CD14-positive monocyte (primary cell): Measurements from ENCODE around the gene ZNF174. TPM values are rescaled to one million over a fixed set of nuclear protein-coding genes. Genes with fewer than 3 reads are reported as not detected.

ENCODE experiments used
- DNase-seq, 3 donors: peaks; one replicate each; pipeline ENCODE4 v3.0.0-alpha.2; 2011 to 2022
- H2AFZ ChIP-seq: 2 replicates; pipeline ENCODE4 v1.6.0; 2012; ENCODE audit warnings: mild to moderate bottlenecking, low read depth, low read length, inconsistent platforms; ENCODE audit not compliant: insufficient read depth, poor library complexity, severe bottlenecking
- H3K27ac ChIP-seq, 2 donors: 1 replicate in 1 of 2; 2 replicates in 1 of 2; pipeline ENCODE4 v1.5.1; 2012 to 2013; ENCODE audit warnings: low read length in 2 of 2, control low read depth in 1 of 2, inconsistent platforms in 1 of 2, low read depth in 1 of 2, mild to moderate bottlenecking in 1 of 2
- H3K27me3 ChIP-seq, 2 donors: one replicate each; pipeline versions ENCODE4 v1.6.0 to v1.6.1; 2011 to 2013; ENCODE audit warnings: low read length in 2 of 2; ENCODE audit not compliant: control insufficient read depth in 2 of 2, insufficient read depth in 2 of 2
- H3K36me3 ChIP-seq, 2 donors: replicated peaks in 1 of 2; 1 replicate in 1 of 2; 2 replicates in 1 of 2; pipeline versions ENCODE4 v1.5.1 to v1.6.1; 2012 to 2013; ENCODE audit warnings: low read length in 2 of 2, control low read depth in 1 of 2, inconsistent platforms in 1 of 2, mild to moderate bottlenecking in 1 of 2; ENCODE audit not compliant: insufficient read depth in 2 of 2, control insufficient read depth in 1 of 2
- H3K4me1 ChIP-seq, 2 donors: 1 replicate in 1 of 2; 2 replicates in 1 of 2; pipeline versions ENCODE4 v1.5.1 to v1.6.1; 2012 to 2013; ENCODE audit warnings: low read length in 2 of 2, control low read depth in 1 of 2, inconsistent platforms in 1 of 2, mild to moderate bottlenecking in 1 of 2, moderate library complexity in 1 of 2; ENCODE audit not compliant: insufficient read depth in 2 of 2, control insufficient read depth in 1 of 2
- H3K4me2 ChIP-seq: replicated peaks from 2 replicates; pipeline ENCODE3; 2012; ENCODE audit warnings: low read length, moderate library complexity, mild to moderate bottlenecking; ENCODE audit not compliant: poor library complexity, severe bottlenecking; ENCODE audit errors: extremely low read depth
- H3K4me3 ChIP-seq, 3 experiments: fragments of 200-600 bp in 1 of 3; sonication (generic) in 1 of 3; replicated peaks in 1 of 3; 1 replicate in 2 of 3; 2 replicates in 1 of 3; pipeline ENCODE4 v1.5.1; 2011 to 2013; ENCODE audit warnings: low read length in 3 of 3, mild to moderate bottlenecking in 3 of 3, control low read depth in 2 of 3, low read depth in 2 of 3, inconsistent platforms in 1 of 3, moderate library complexity in 1 of 3
- H3K79me2 ChIP-seq: 2 replicates; pipeline ENCODE4 v1.6.0; 2012; ENCODE audit warnings: mild to moderate bottlenecking, control low read depth, inconsistent platforms, low read length, moderate library complexity; ENCODE audit not compliant: insufficient read depth
- H3K9ac ChIP-seq: 2 replicates; pipeline ENCODE4 v1.6.0; 2017; ENCODE audit warnings: low read length, mild to moderate bottlenecking; ENCODE audit not compliant: insufficient read depth, poor library complexity, severe bottlenecking
- H3K9me3 ChIP-seq, 2 donors: replicated peaks in 1 of 2; 1 replicate in 1 of 2; 2 replicates in 1 of 2; pipeline versions ENCODE4 v1.5.1 to v1.6.1; 2012 to 2013; ENCODE audit warnings: low read length in 2 of 2, control low read depth in 1 of 2; ENCODE audit not compliant: control insufficient read depth in 1 of 2, insufficient read depth in 1 of 2
- H4K20me1 ChIP-seq: 2 replicates; pipeline ENCODE4 v1.6.0; 2012; ENCODE audit warnings: mild to moderate bottlenecking, low read length, control low read depth, moderate library complexity; ENCODE audit not compliant: insufficient read depth
- H3K27ac Mint-ChIP-seq, 7 donors: one replicate each; pipeline ENCODE4 v1.8.0; 2020; ENCODE audit warnings: mild to moderate bottlenecking in 7 of 7, mixed read lengths in 7 of 7, moderate library complexity in 6 of 7, inconsistent platforms in 2 of 7
- H3K27me3 Mint-ChIP-seq, 3 donors: one replicate each; pipeline ENCODE4 v1.8.0; 2021 to 2022; ENCODE audit warnings: low read depth in 3 of 3, mild to moderate bottlenecking in 3 of 3, mixed read lengths in 3 of 3, moderate library complexity in 3 of 3, inconsistent platforms in 1 of 3
- H3K36me3 Mint-ChIP-seq, 2 donors: one replicate each; pipeline ENCODE4 v1.8.0; 2020; ENCODE audit warnings: mixed read lengths in 2 of 2, inconsistent platforms in 1 of 2, mild to moderate bottlenecking in 1 of 2
- H3K4me1 Mint-ChIP-seq: one replicate; pipeline ENCODE4 v1.8.0; 2020; ENCODE audit warnings: mild to moderate bottlenecking, mixed read lengths
- H3K4me3 Mint-ChIP-seq, 2 donors: one replicate each; pipeline ENCODE4 v1.8.0; 2020; ENCODE audit warnings: mild to moderate bottlenecking in 2 of 2, mixed read lengths in 2 of 2, moderate library complexity in 1 of 2
- H3K9me3 Mint-ChIP-seq, 7 donors: one replicate each; pipeline ENCODE4 v1.8.0; 2020 to 2022; ENCODE audit warnings: mixed read lengths in 7 of 7, mild to moderate bottlenecking in 6 of 7, moderate library complexity in 6 of 7, inconsistent platforms in 2 of 7
- CTCF ChIP-seq: fragments of 200-600 bp; IDR thresholded peaks from one replicate; pipeline ENCODE4 v1.8.0; 2022; ENCODE audit warnings: antibody characterized with exemption, mild to moderate bottlenecking
- WGBS: methylation state at CpG from one replicate; pipeline ENCODE4 v1.1.5; 2013; ENCODE audit warnings: missing lambda C conversion rate; ENCODE audit not compliant: insufficient coverage; 5-methylcytosine and 5-hydroxymethylcytosine counted together
- intact Hi-C, 2 donors: fragments of 100-400 bp; cut with micrococcal nuclease; formaldehyde crosslinking; loops; one replicate each; pipeline versions ENCODE4 v1.15.0 to v1.15.1; 2023
- polyA plus RNA-seq, 3 donors: library from polyadenylated mRNA; depleted of rRNA in 1 of 3; unstranded in 2 of 3; stranded (reverse) in 1 of 3; fragments of 300-500 nt in 2 of 3; fragments of >200 nt in 1 of 3; fragmentation: Illumina TruSeq in 2 of 3; gene quantifications; 1 replicate in 2 of 3; 2 replicates in 1 of 3; pipeline ENCODE4 v1.2.3, GENCODE V29; 2012 to 2021

ZNF174 gene
- polyA plus RNA-seq, 3 donors = 2.5 to 5.6 (median 4.9) TPM

GRCh38 chr16:3401719-3402397 lies 843 bp downstream of the ZNF174 start:
- peaks cover 0 to 2% (median 0%) of the 10 kb centered on the region in 3 donors for H3K27me3 Mint-ChIP-seq
- Histone ChIP-seq H3K4me1 (peaks cover 19 to 30% of the 10 kb centered on the region in 2 donors), H3K27me3 (no peaks in the 10 kb centered on the region), H3K36me3 (peaks cover 21 to 53% of the 10 kb centered on the region in 2 donors), H3K9me3 (peaks cover 41 to 45% of the 10 kb centered on the region in 2 donors), H3K27ac (peak overlapping the region; percentile 15 to 80), H3K4me2 (peak overlapping the region; percentile 81), H4K20me1 (no peaks in the 10 kb centered on the region), H3K9ac (peak overlapping the region; percentile 88), H2AFZ (peak overlapping the region; percentile 98), H3K79me2 (peaks cover 29% of the 10 kb centered on the region), H3K4me3 (peak overlapping the region; percentile 72 to 90 (median 86))
- peaks cover 39 to 56% (median 53%) of the 10 kb centered on the region in 7 donors for H3K9me3 Mint-ChIP-seq
- H3K36me3 Mint-ChIP-seq = peaks cover 52 to 61% of the 10 kb centered on the region in 2 donors
- H3K4me1 Mint-ChIP-seq = peaks cover 25% of the 10 kb centered on the region
- 56% methylated on average over 15 of the region's 17 CpGs for WGBS
- TF ChIP-seq CTCF = no peak
- intact Hi-C loops = loop anchor here (1.0 to 5.0 kb wide), 5 partner anchors 35 to 119 kb away; partner anchors contain the start of genes TIGD7 (in 1 of the 2), ZNF263 (in 1 of the 2) and ZNF75A (in 1 of the 2)
- peak overlapping the region; percentile 85 to 96 for H3K4me3 Mint-ChIP-seq
- peak overlapping the region in 5 of 7 donors; percentile 32 to 85 (median 46) for H3K27ac Mint-ChIP-seq
- no peak for DNase-seq

GRCh38 chr16:3408561-3409197 lies 7.7 kb downstream of the ZNF174 start:
- Histone ChIP-seq H3K79me2 (peaks cover 1% of the 10 kb centered on the region), H3K4me3 (peak overlapping the region in 1 of 3 experiments; percentile 42), H4K20me1 (no peaks in the 10 kb centered on the region), H3K9me3 (peaks cover 86 to 99% of the 10 kb centered on the region in 2 donors), H3K4me1 (no peaks in the 10 kb centered on the region), H3K36me3 (peaks cover 31 to 53% of the 10 kb centered on the region in 2 donors), H3K4me2 (no peak overlapping the region), H3K27ac (no peak overlapping the region), H2AFZ (no peak overlapping the region), H3K9ac (no peak overlapping the region), H3K27me3 (no peaks in the 10 kb centered on the region)
- 100% methylated on average over 6 of the region's 12 CpGs for WGBS
- DNase-seq = no peak
- H3K27me3 Mint-ChIP-seq = no peaks in the 10 kb centered on the region
- peaks cover under 1% of the 10 kb centered on the region for H3K4me1 Mint-ChIP-seq
- intact Hi-C loops = no loop called here
- H3K9me3 Mint-ChIP-seq = peaks cover 65 to 96% (median 93%) of the 10 kb centered on the region in 7 donors
- H3K27ac Mint-ChIP-seq = no peak overlapping the region
- no peak overlapping the region for H3K4me3 Mint-ChIP-seq
- peaks cover 47 to 57% of the 10 kb centered on the region in 2 donors for H3K36me3 Mint-ChIP-seq
- TF ChIP-seq CTCF = no peak
